Measurements from ENCODE around the gene PDGFB. TPM values are rescaled to one million over a fixed set of nuclear protein-coding genes. Genes with fewer than 3 reads are reported as not detected.

The PDGFB gene
- total RNA-seq, 1 donor from 2014 or later: 1.1 TPM

DNA sequence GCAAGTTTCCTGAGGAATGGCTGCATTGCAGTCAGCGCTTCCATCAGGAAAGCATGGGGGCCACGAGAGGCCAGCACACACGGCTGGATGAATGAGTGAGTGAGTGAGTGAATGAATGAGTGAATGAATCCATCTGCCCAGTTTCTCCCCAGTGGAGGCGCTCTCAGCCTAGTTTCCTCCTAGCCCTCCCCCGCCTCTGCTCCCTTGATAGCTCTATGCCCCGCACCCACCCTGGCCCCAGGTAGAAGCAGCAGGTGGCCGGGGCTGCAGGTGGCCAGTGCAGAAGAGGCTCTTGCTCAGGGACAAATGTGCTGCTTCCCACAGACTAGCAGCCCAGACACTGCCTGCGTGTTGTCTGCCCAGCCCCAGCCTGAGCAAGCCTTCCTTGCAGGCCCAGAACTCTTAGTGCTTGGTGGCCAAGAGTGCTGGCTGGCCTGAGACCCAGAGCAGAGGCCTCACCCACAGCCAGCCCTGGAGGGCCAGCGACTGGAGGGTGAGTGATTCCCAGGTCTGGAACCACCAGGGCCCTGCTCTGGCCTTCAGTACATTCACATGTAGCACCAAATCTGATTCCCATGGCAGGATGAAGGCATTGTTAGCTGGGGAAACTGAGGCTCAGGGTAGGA is 31.1 kb upstream of the PDGFB start:
- DNase-seq (ENCODE audit: low read depth) (no peak), FAIRE-seq (no peak)
- TF ChIP-seq, protein P1, sequence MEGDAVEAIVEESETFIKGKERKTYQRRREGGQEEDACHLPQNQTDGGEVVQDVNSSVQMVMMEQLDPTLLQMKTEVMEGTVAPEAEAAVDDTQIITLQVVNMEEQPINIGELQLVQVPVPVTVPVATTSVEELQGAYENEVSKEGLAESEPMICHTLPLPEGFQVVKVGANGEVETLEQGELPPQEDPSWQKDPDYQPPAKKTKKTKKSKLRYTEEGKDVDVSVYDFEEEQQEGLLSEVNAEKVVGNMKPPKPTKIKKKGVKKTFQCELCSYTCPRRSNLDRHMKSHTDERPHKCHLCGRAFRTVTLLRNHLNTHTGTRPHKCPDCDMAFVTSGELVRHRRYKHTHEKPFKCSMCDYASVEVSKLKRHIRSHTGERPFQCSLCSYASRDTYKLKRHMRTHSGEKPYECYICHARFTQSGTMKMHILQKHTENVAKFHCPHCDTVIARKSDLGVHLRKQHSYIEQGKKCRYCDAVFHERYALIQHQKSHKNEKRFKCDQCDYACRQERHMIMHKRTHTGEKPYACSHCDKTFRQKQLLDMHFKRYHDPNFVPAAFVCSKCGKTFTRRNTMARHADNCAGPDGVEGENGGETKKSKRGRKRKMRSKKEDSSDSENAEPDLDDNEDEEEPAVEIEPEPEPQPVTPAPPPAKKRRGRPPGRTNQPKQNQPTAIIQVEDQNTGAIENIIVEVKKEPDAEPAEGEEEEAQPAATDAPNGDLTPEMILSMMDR (IDR thresholded peaks at IDR 0.05; ENCODE audit: insufficient read depth, low read length, severe bottlenecking): no peak
- Histone ChIP-seq H3K4me3 (ENCODE audit: low read depth, low read length) (no peak overlapping the region), H3K27me3 (ENCODE audit: control insufficient read depth, insufficient read depth, low read length) (peaks cover 11% of the 10 kb centered on the region), H3K36me3 (ENCODE audit: control insufficient read depth, insufficient read depth, low read length) (no peaks in the 10 kb centered on the region)

DNA sequence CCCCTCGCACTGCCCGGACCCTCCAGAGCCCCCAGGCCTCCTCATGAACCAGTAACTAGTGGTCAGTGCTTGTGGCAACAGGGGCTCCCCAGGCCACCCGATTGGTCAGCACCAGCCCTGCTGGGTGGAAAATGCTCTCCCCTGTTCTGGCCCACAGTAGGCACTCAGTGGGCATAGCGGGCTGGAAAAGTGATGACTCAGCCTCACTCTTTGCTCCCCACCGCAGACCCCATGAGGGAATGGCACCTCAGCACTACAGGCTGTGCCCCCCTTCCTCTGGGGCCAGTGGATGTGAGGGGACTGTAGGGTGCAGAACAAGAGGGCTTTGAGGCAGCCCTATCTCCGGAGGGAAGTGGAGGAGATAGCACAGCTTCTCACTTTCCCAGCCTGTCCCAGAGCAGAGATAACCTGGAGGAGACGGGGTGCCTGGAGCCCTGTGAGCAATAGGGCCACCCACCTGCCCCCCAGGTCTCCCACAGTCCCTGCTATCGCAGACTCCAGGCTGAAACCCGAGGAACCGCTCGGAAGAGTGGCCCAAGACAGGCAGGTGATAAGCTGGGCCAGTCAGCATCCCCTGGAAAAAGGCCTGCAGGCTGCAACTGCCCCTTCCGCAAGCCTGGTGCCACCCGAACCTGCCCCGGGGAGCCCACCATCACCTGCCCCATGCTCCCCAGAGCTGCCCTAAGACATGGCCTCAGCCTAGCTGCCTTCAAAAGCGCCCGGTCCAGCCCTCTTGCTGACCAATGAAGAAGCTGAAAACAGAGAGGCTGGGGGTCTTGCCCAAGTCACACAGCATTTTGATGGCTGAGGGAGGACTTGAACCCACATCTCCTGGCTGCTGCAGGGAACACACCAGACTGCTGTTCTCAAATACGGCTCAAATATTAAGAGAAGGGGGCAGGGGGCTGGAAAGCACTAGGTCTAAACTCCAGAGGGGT is 29.4 kb upstream of the PDGFB start:
- DNase-seq (ENCODE audit: low read depth) (no peak), FAIRE-seq (no peak)
- H3K4me3 ChIP-seq (ENCODE audit: low read depth, low read length): no peak overlapping the region
- H3K36me3 ChIP-seq (ENCODE audit: control insufficient read depth, insufficient read depth, low read length): no peaks in the 10 kb centered on the region
- TF ChIP-seq, protein P1 (IDR thresholded peaks at IDR 0.05; ENCODE audit: insufficient read depth, low read length, severe bottlenecking): no peak
- peaks cover 9% of the 10 kb centered on the region for H3K27me3 ChIP-seq (ENCODE audit: control insufficient read depth, insufficient read depth, low read length)

- Histone ChIP-seq H3K4me3 (ENCODE audit: low read depth, low read length) (no peak overlapping the region), H3K36me3 (ENCODE audit: control insufficient read depth, insufficient read depth, low read length) (no peaks in the 10 kb centered on the region), H3K27me3 (ENCODE audit: control insufficient read depth, insufficient read depth, low read length) (peaks cover 7% of the 10 kb centered on the region)
- DNase-seq (ENCODE audit: low read depth) (no peak), FAIRE-seq (peak; percentile 62)
- TF ChIP-seq, protein P1 (IDR thresholded peaks at IDR 0.05; ENCODE audit: insufficient read depth, low read length, severe bottlenecking): no peak
Observed at GRCh38 chr22:39270792-39271191, 26.0 kb upstream of the PDGFB start.

DNA sequence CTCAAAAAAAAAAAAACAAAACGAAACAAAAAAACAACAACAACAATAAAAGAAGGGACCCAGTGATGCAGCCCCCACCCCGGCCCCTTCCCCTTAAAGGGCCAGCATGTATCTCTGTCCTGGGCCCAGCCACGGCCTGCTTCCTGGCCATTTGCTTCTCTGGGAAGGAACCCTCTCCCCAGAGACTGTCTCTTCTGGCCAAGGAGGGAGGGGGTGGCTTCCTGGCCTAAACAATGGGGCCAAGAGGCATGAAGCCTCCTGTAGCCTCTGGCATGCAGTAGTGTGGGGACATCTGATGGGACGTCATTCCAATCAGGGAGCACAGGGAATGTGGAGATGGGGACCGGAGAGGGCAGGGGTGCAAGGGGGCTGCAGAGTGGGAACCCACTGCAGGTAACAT is 25.5 kb upstream of the PDGFB start:
- DNase-seq (ENCODE audit: low read depth): no peak
- Histone ChIP-seq H3K4me3 (ENCODE audit: low read depth, low read length) (no peak overlapping the region), H3K27me3 (ENCODE audit: control insufficient read depth, insufficient read depth, low read length) (peaks cover 5% of the 10 kb centered on the region), H3K36me3 (ENCODE audit: control insufficient read depth, insufficient read depth, low read length) (no peaks in the 10 kb centered on the region)
- TF ChIP-seq, protein P1 (IDR thresholded peaks at IDR 0.05; ENCODE audit: insufficient read depth, low read length, severe bottlenecking): no peak
- no peak for FAIRE-seq

DNA sequence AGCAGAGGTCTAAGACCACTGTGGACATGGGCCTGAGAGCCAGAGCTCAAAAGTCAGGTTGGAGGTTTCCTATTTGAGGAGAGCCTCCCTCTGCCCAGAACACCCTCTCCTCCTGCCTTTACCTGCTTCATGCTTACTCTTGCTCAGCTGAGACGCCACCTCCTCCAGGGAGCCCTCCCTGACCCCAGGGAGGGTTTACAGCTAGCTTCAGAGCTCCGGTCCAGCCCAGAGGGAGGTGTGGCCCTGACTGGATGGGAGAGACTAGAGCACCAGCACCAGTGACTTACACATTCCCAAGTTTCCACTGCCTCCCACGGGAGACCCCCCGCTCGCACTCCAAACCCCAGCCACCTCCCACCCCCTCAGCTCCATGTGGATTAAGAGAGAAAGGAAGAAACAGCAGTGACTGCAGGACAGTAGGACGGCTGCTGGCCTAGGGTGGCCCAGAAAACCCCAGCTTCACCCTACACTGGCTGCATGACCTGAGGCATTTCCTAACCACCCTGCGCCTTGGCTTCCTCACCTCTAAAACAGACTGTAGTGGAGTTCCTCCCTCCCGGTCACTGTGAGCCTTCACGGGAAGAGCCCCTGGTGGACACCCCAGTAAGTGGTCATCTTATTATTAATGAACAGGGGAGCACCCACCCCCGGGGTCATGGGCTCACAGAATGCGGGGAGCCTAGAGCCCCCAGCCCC is 24.5 kb upstream of the PDGFB start:
- Histone ChIP-seq H3K36me3 (ENCODE audit: control insufficient read depth, insufficient read depth, low read length) (no peaks in the 10 kb centered on the region), H3K27me3 (ENCODE audit: control insufficient read depth, insufficient read depth, low read length) (peaks cover 2% of the 10 kb centered on the region), H3K4me3 (ENCODE audit: low read depth, low read length) (no peak overlapping the region)
- TF ChIP-seq, protein P1 (IDR thresholded peaks at IDR 0.05; ENCODE audit: insufficient read depth, low read length, severe bottlenecking): no peak
- no peak for FAIRE-seq
- DNase-seq (ENCODE audit: low read depth): no peak

Measured in bronchial epithelial cell (primary cell).